WI38 (cell line): ENCODE results near the gene GZMB.
"Not testable (repeated sequence)": the region's sequence is repeated elsewhere in the genome, so short reads cannot be mapped to it uniquely, and the experiment has no call there.

Experiments used
- H3K4me3 ChIP-seq: 2 replicates; pipeline ENCODE4 v1.5.1; 2011; ENCODE audit warnings: low read depth, mild to moderate bottlenecking, control low read depth, low read length
- CTCF ChIP-seq: IDR thresholded peaks from 2 replicates; pipeline ENCODE4 v1.5.1; 2012; ENCODE audit warnings: low read depth, mild to moderate bottlenecking, control low read depth, low read length

GZMB gene

DNA sequence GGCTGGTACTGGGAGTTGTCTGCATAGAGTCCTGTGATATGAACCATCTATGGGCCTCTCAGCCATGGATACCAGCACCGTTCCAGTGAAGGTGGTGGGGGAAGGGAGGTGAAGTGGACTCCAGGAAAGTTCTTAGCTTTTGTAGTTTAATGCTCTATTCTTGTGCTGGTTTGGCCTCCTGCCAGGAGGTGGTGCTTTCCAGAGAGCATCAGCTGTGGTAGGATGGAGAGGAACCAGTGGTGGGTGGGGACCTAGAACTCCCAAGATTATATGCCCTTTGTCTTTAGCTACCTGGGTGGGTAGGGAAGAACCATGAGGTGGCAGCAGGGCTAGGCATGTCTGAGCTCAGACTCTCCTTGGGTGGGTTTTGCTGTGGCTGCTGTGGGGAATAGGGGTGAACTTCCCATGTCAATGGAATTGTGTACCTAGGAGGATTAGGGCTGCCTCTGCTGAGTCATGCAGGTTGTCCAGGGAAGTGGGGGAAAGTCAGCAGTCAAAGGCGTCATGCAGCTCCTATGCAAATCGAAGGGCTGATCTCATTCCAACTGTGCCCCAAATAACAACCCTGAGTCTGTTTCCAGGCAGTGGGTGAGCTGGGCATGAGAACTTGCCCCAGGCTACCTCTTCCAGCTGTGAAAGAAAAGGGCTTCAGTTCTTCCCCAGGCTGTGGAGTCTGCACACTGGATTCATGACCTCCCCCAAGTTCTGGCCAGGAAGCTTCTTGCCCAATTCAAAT is 38.7 kb downstream of the GZMB start:
- TF ChIP-seq CTCF: no peak
- no peak overlapping the region for H3K4me3 ChIP-seq

GRCh38 chr14:24591004-24591403 is 43.0 kb downstream of the GZMB start:
- H3K4me3 ChIP-seq: not testable (repeated sequence)

- H3K4me3 ChIP-seq: not testable (repeated sequence)
Measured at GRCh38 chr14:24584402-24584801, 49.6 kb downstream of the GZMB start.
